Uterus (tissue), 4 donors: ENCODE results near the gene PCSK4. TPM values are rescaled to one million over a fixed set of nuclear protein-coding genes. Genes with fewer than 3 reads are reported as not detected.

Source experiments
- DNase-seq, 2 donors: peaks; one replicate each; pipeline ENCODE4 v3.0.0-alpha.2; 2019 to 2020
- H3K27ac ChIP-seq, 2 donors: fragments of 200-600 bp; sonication (generic); 1 replicate in 1 of 2; 2 replicates in 1 of 2; pipeline ENCODE4 v1.5.1; 2016 to 2018
- H3K27me3 ChIP-seq, 2 donors: fragments of 200-600 bp; sonication (generic); one replicate each; pipeline ENCODE4 v1.5.1; 2018 to 2019; ENCODE audit warnings: control low read depth in 1 of 2
- H3K36me3 ChIP-seq, 2 donors: fragments of 200-600 bp; sonication (generic); one replicate each; pipeline ENCODE4 v1.5.1; 2019; ENCODE audit warnings: control low read depth in 1 of 2
- H3K4me1 ChIP-seq, 2 donors: fragments of 200-600 bp; sonication (generic); one replicate each; pipeline ENCODE4 v1.5.1; 2018 to 2019; ENCODE audit warnings: control low read depth in 1 of 2
- H3K4me3 ChIP-seq, 2 donors: fragments of 200-600 bp; sonication (generic); 1 replicate in 1 of 2; 2 replicates in 1 of 2; pipeline ENCODE4 v1.5.1; 2018 to 2019; ENCODE audit warnings: mild to moderate bottlenecking in 1 of 2
- H3K9me3 ChIP-seq, 2 donors: fragments of 200-600 bp; sonication (generic); one replicate each; pipeline ENCODE4 v1.5.1; 2019; ENCODE audit warnings: control low read depth in 1 of 2
- POLR2A ChIP-seq, 2 donors: fragments of 450-650 bp; IDR thresholded peaks; one replicate each; pipeline ENCODE4 v1.6.1; 2016; ENCODE audit warnings: antibody characterized with exemption in 2 of 2, mild to moderate bottlenecking in 1 of 2, moderate library complexity in 1 of 2
- intact Hi-C: fragments of 100-400 bp; cut with DNase I; formaldehyde crosslinking; loops from one replicate; pipeline ENCODE4 v1.15.1; 2023; ENCODE audit warnings: low total_unique reads
- total RNA-seq, 4 donors: library from RNA; depleted of rRNA in 3 of 4; stranded (reverse); fragments of >200 nt in 3 of 4; gene quantifications; one replicate each; pipeline versions ENCODE4 v1.1.0 to v1.2.4, GENCODE V29; 2014 to 2023
- TF ChIP-seq, protein P1 (sequence below), 4 experiments: fragments of 200-600 bp in 2 of 4; fragments of 450-650 bp in 2 of 4; sonication (generic) in 2 of 4; IDR thresholded peaks; one replicate each; pipeline ENCODE4 v1.5.1; 2016 to 2019; ENCODE audit warnings: antibody characterized with exemption in 4 of 4, mild to moderate bottlenecking in 2 of 4, moderate library complexity in 1 of 4
- donor health status: DM: yes; HTN: yes; CAD: no.

Gene PCSK4
- total RNA-seq, 4 donors from 2014 or later: under 0.01 to 6.4 (median 4.6) TPM; not detected in 1

DNA sequence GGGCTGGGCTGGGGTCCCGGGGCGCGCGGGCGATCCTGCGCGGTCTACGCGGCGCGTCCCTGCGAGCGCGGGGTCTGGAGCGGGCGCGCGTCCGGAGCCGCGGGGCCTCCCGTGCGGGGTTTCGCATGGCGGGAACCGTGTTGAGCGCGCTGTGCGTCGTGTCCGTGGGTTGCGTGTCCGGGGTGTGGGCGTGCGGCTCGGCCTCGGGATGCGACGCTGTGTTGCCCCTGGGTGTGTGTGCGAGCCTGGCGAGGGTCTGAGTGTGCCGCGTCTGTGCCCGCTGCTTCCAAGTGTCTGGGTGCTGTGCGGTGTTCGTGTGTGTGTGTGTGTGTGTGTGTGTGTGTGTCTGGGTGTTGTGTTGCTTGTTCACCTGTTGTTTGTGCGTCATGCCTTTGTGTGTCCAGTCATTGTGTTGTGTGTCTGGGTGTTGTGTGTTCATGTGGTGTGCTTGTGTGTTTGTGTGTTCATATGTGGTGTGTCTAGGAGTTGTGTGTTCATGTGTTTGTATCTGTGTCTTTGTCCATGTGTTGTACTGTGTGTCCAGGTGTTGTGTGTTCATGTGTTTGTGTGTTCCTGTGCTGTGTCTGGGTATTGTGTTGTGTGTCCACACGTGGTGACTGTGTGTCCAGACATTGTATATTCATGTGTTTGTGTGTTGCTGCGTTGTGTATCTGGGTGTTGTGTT is 34.3 kb upstream of the PCSK4 start:
- H3K4me3 ChIP-seq: peak overlapping the region in 1 of 2 donors; percentile 5
- no peaks in the 10 kb centered on the region for H3K36me3 ChIP-seq
- intact Hi-C loops: no loop called here
- no peak overlapping the region for H3K27ac ChIP-seq
- TF ChIP-seq, protein P1, sequence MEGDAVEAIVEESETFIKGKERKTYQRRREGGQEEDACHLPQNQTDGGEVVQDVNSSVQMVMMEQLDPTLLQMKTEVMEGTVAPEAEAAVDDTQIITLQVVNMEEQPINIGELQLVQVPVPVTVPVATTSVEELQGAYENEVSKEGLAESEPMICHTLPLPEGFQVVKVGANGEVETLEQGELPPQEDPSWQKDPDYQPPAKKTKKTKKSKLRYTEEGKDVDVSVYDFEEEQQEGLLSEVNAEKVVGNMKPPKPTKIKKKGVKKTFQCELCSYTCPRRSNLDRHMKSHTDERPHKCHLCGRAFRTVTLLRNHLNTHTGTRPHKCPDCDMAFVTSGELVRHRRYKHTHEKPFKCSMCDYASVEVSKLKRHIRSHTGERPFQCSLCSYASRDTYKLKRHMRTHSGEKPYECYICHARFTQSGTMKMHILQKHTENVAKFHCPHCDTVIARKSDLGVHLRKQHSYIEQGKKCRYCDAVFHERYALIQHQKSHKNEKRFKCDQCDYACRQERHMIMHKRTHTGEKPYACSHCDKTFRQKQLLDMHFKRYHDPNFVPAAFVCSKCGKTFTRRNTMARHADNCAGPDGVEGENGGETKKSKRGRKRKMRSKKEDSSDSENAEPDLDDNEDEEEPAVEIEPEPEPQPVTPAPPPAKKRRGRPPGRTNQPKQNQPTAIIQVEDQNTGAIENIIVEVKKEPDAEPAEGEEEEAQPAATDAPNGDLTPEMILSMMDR (IDR thresholded peaks at IDR 0.05): no peak
- no peak for TF ChIP-seq POLR2A (IDR thresholded peaks at IDR 0.05)
- no peaks in the 10 kb centered on the region for H3K27me3 ChIP-seq
- H3K9me3 ChIP-seq: no peaks in the 10 kb centered on the region
- H3K4me1 ChIP-seq: peaks cover 0 to 15% of the 10 kb centered on the region in 2 donors
- no peak for DNase-seq

DNA sequence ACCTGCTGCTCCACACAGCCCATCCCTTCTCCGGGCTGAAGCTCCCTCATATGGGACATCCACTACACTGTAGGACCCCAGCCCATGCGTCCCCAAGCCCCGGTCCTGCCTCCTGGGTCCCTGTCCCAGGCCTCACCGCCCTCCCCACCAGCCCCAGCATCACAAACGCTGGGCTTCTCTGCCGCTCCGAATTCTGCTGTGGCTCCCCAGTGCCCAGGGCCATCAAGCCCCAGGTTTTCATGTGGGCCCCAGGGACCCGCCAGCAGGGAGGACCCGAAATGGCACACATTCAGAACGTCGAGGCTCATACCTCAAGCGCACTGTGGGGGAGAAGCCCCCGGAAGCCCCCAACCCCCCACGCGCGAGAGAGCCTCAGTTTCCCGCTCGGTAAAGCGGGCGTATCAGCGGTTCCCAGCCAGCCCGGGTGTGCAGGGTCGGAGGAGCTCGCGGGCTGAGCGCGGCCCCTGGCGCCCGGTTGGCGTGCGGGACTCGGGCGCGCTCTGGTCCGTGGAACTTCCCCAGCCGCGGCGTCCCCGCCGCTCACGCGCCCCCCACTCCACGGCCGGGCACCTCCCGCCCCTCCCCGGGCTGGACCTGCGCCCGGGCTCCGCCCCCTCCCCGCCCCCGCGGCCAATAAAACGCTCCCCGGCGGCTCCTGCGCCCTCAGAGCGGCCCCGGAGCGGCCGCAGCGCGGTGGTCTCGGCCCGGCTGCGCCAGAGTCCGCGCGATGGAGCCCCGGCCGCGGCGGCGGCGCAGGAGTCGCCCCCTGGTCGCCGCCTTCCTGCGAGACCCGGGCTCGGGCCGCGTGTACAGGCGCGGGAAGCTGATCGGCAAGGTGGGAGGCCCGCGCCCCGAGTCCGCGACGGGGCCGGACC is 33.5 kb upstream of the PCSK4 start, which contains the start of gene PLK5:
TSS of gene PLK5 (plus strand) at position 666 of the 875 bp plus-strand sequence. CDS start 2,920 bp downstream, outside the sequence.
- TF ChIP-seq, protein P1 (IDR thresholded peaks at IDR 0.05): peak in 3 of 4 experiments; percentile 9 to 21 (median 12)
- peak in 1 of 2 donors; percentile 76 for TF ChIP-seq POLR2A (IDR thresholded peaks at IDR 0.05)
- Histone ChIP-seq H3K36me3 (no peaks in the 10 kb centered on the region), H3K4me1 (peaks cover 0 to 15% of the 10 kb centered on the region in 2 donors), H3K27ac (no peak within 1 kb of the TSS), H3K4me3 (peak within 1 kb of the TSS; percentile 5 to 22), H3K9me3 (no peaks in the 10 kb centered on the region), H3K27me3 (no peaks in the 10 kb centered on the region)
- intact Hi-C loops: no loop called here
- no peak for DNase-seq

DNA sequence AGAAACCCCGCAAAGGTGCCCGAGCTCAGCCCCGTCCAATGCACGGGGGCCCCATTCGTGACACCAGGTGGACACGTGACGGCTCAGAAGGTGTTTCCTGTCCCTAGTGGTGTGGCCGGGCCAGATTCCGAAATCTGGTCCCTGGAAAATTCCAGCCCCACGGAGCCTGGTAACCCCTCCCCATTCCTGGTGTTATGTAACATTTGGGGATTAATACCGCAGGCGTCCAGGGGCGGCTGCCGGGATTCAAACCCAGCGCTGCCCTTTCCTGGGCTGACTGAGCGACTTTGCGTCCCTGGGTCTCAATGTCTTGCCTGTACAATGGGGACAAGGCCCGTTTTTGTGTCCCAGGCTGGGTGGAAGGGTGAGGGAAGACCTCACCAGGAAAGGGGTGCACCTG is 32.7 kb upstream of the PCSK4 start:
- no peaks in the 10 kb centered on the region for H3K36me3 ChIP-seq
- intact Hi-C loops: no loop called here
- H3K9me3 ChIP-seq: no peaks in the 10 kb centered on the region
- peaks cover 0 to 15% of the 10 kb centered on the region in 2 donors for H3K4me1 ChIP-seq
- no peak overlapping the region for H3K4me3 ChIP-seq
- H3K27me3 ChIP-seq: no peaks in the 10 kb centered on the region
- no peak for DNase-seq
- no peak overlapping the region for H3K27ac ChIP-seq
- TF ChIP-seq POLR2A (IDR thresholded peaks at IDR 0.05): no peak
- TF ChIP-seq, protein P1 (IDR thresholded peaks at IDR 0.05): no peak

DNA sequence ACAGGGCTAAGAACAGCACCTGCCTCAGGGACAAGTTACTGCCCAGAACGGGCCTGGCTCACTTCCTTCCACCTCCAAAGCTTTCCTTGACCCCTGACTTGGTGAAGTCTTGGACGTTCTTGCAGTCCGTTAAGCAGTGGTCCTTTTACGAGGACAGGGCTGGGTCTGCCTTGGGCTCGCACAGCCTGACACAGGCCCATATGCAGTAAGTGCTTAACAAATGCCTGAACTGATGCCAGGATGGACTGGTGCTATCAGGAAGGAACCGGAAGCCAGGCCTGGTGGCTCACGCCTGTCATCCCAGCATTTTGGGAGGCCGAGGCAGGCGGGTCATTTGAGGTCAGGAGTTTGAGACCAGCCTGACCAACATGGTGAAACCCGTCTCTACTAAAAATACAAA is 31.9 kb upstream of the PCSK4 start:
- no peak overlapping the region for H3K4me3 ChIP-seq
- no peaks in the 10 kb centered on the region for H3K9me3 ChIP-seq
- no peak for TF ChIP-seq POLR2A (IDR thresholded peaks at IDR 0.05)
- no peaks in the 10 kb centered on the region for H3K27me3 ChIP-seq
- no peaks in the 10 kb centered on the region for H3K36me3 ChIP-seq
- intact Hi-C loops: no loop called here
- H3K27ac ChIP-seq: peak overlapping the region; percentile 54 to 74
- no peak for DNase-seq
- peaks cover 0 to 15% of the 10 kb centered on the region in 2 donors for H3K4me1 ChIP-seq

DNA sequence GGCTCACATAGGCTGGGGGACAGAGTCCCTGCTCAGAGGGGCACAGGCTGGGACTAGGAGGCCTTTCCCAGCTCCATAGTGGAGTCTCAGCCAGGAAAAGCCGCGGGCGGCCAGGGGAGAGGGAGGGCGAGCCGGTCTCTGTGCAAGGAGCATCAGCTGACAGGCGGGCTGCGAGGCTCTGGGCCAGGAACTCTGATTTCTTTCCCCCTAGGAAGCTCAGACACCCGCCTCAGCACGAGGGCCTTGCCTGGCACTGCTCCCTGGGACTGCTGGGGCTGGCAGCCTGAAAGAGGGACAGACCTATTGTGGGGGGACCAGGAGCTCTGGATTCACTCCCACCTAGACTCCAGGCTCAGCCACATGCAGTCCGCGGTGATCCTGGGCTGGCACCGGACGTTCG is 31.5 kb upstream of the PCSK4 start:
- no peak overlapping the region for H3K4me3 ChIP-seq
- H3K27ac ChIP-seq: peak overlapping the region; percentile 54 to 74
- DNase-seq: peak in 1 of 2 donors; percentile 50
- TF ChIP-seq, protein P1 (IDR thresholded peaks at IDR 0.05): no peak
- no peak for TF ChIP-seq POLR2A (IDR thresholded peaks at IDR 0.05)
- H3K27me3 ChIP-seq: no peaks in the 10 kb centered on the region
- intact Hi-C loops: no loop called here
- H3K9me3 ChIP-seq: no peaks in the 10 kb centered on the region
- H3K36me3 ChIP-seq: no peaks in the 10 kb centered on the region
- peaks cover 0 to 15% of the 10 kb centered on the region in 2 donors for H3K4me1 ChIP-seq
